CD8-positive, alpha-beta memory T cell (primary cell): ENCODE data around the gene ZNF606. TPM values are rescaled to one million over a fixed set of nuclear protein-coding genes. Genes with fewer than 3 reads are reported as not detected.

Source experiments
- CTCF ChIA-PET: fragments of 350-600 bp; sonication (Branson Sonifier 250); formaldehyde crosslinking; loops from one replicate; lab custom pipeline; 2021; ENCODE audit warnings: antibody characterized with exemption; lab: Charles Lee
- POLR2A ChIA-PET: fragments of 350-600 bp; sonication (Branson Sonifier 250); formaldehyde crosslinking; loops from one replicate; lab custom pipeline; 2021; ENCODE audit warnings: antibody characterized with exemption; lab: Charles Lee
- DNase-seq, 5 donors: peaks; one replicate each; pipeline versions ENCODE4 v3.0.0 to v3.0.0-alpha.2; 2020 to 2022; ENCODE audit warnings: mixed read lengths in 1 of 5
- H3K27ac ChIP-seq: one replicate; pipeline ENCODE4 v1.7.0; 2013; ENCODE audit warnings: low read depth, mild to moderate bottlenecking, low read length, moderate library complexity
- H3K27me3 ChIP-seq: 2 replicates; pipeline ENCODE4 v1.7.0; 2013; ENCODE audit warnings: low read length, mild to moderate bottlenecking; ENCODE audit not compliant: insufficient read depth, poor library complexity, severe bottlenecking
- H3K36me3 ChIP-seq: 2 replicates; pipeline ENCODE4 v1.7.0; 2013; ENCODE audit warnings: mild to moderate bottlenecking, low read length, moderate library complexity; ENCODE audit not compliant: insufficient read depth
- H3K4me1 ChIP-seq: 2 replicates; pipeline ENCODE4 v1.7.0; 2013; ENCODE audit warnings: mild to moderate bottlenecking, low read length, moderate library complexity; ENCODE audit not compliant: insufficient read depth
- H3K4me3 ChIP-seq: 2 replicates; pipeline ENCODE4 v1.7.0; 2013; ENCODE audit warnings: mild to moderate bottlenecking, low read length
- H3K9me3 ChIP-seq: 2 replicates; pipeline ENCODE4 v1.7.0; 2013; ENCODE audit warnings: mild to moderate bottlenecking, low read length
- H3K27ac Mint-ChIP-seq, 8 donors: one replicate each; pipeline ENCODE4 v1.8.0; 2020 to 2021; ENCODE audit warnings: mixed read lengths in 8 of 8, mild to moderate bottlenecking in 6 of 8, inconsistent platforms in 3 of 8, moderate library complexity in 3 of 8
- H3K27me3 Mint-ChIP-seq, 2 donors: one replicate each; pipeline ENCODE4 v1.8.0; 2020 to 2021; ENCODE audit warnings: mixed read lengths in 2 of 2, mild to moderate bottlenecking in 1 of 2, moderate library complexity in 1 of 2
- H3K36me3 Mint-ChIP-seq, 3 donors: one replicate each; pipeline ENCODE4 v1.8.0; 2020 to 2021; ENCODE audit warnings: mixed read lengths in 3 of 3, inconsistent platforms in 1 of 3, mild to moderate bottlenecking in 1 of 3
- H3K4me1 Mint-ChIP-seq, 3 donors: one replicate each; pipeline ENCODE4 v1.8.0; 2020 to 2021; ENCODE audit warnings: mixed read lengths in 3 of 3, inconsistent platforms in 1 of 3, mild to moderate bottlenecking in 1 of 3
- H3K4me3 Mint-ChIP-seq, 7 donors: one replicate each; pipeline ENCODE4 v1.8.0; 2020 to 2021; ENCODE audit warnings: mixed read lengths in 7 of 7, mild to moderate bottlenecking in 6 of 7, moderate library complexity in 4 of 7, inconsistent platforms in 2 of 7
- H3K9me3 Mint-ChIP-seq, 5 donors: one replicate each; pipeline ENCODE4 v1.8.0; 2020 to 2022; ENCODE audit warnings: mixed read lengths in 5 of 5, mild to moderate bottlenecking in 3 of 5, moderate library complexity in 2 of 5, inconsistent platforms in 1 of 5
- polyA plus RNA-seq: library from polyadenylated mRNA; unstranded; fragments of 300-500 nt; fragmentation: Illumina TruSeq; gene quantifications from one replicate; pipeline ENCODE4 v1.2.3, GENCODE V29; 2021
- total RNA-seq, 2 experiments: library from RNA; stranded (reverse); gene quantifications; one replicate each; pipeline ENCODE4 v1.2.3, GENCODE V29; 2021

ZNF606 gene
- total and polyA plus RNA-seq, 3 experiments from 2014 or later, result 3.9 to 8.7 (median 8.2) TPM

DNA sequence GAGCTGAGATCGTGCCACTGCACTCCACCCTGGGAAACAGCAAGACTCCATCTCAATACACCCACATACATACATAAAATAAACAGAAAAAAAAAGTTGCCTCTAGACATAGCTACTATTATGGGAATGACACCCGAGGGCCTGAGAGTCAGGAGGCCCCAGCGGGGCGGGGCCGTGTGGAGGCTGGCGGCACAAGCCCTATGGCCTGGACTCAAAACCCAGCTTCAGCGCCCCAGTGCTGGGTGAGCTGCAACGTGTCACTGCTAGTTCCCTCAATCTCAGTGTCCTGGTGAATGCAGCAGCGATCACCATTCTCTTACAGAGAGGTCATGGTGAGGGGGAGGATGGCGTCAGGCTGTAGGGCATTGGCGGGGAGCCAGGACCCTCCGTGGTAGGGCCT is 22.0 kb upstream of the ZNF606 start:
- CTCF ChIA-PET, result no interaction called here

DNA sequence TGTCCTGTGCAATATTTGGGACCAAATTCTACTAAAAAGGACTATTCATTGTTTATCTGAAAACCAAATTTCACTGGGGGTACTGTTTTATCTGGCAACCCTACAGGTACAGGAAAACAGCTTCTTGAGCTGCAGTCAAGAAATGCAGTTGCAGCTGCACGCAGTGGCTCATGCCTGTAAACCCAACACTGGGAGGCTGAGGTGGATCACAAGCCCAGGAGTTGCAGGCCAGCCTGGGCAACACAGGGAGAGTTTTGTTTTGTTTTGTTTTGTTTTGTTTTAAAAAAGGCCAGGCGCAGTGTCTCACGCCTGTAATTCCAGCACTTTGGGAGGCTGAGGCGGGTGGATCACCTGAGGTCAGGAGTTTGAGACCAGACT is 19.7 kb upstream of the ZNF606 start:
- Mint-ChIP-seq H3K4me3 (no peak overlapping the region), H3K9me3 (peaks cover 0 to 61% (median 15%) of the 10 kb centered on the region in 5 donors), H3K36me3 (peaks cover 0 to 16% (median 2%) of the 10 kb centered on the region in 3 donors), H3K4me1 (peaks cover 0 to 4% (median 0%) of the 10 kb centered on the region in 3 donors), H3K27ac (no peak overlapping the region), H3K27me3 (peaks cover 5 to 11% of the 10 kb centered on the region in 2 donors)
- ChIA-PET POLR2A (interaction anchor here (0.8 kb wide), 1 partner anchor 133 kb away, joined by 3 read pairs; no protein-coding TSS in a partner anchor), CTCF (interaction anchor here (0.7 kb wide), 1 partner anchor 36 kb away, joined by 3 read pairs; the partner anchor contains the start of gene ZNF135)
- DNase-seq, result no peak
- Histone ChIP-seq H3K4me1 (no peaks in the 10 kb centered on the region), H3K9me3 (peaks cover 4% of the 10 kb centered on the region), H3K4me3 (no peak overlapping the region), H3K36me3 (no peaks in the 10 kb centered on the region), H3K27me3 (no peaks in the 10 kb centered on the region), H3K27ac (no peak overlapping the region)

More for the DNA sequence above, 22.0 kb upstream of the ZNF606 start:
- no peak for DNase-seq
- H3K36me3 Mint-ChIP-seq, result peaks cover 0 to 20% (median 2%) of the 10 kb centered on the region in 3 donors
- Histone ChIP-seq H3K4me1 (no peaks in the 10 kb centered on the region), H3K9me3 (peaks cover 4% of the 10 kb centered on the region), H3K27me3 (no peaks in the 10 kb centered on the region), H3K27ac (no peak overlapping the region), H3K4me3 (no peak overlapping the region), H3K36me3 (no peaks in the 10 kb centered on the region)
- peaks cover 0 to 4% (median 0%) of the 10 kb centered on the region in 3 donors for H3K4me1 Mint-ChIP-seq
- POLR2A ChIA-PET, result no interaction called here
- no peak overlapping the region for H3K27ac Mint-ChIP-seq
- no peak overlapping the region for H3K4me3 Mint-ChIP-seq
- peaks cover 0 to 70% (median 19%) of the 10 kb centered on the region in 5 donors for H3K9me3 Mint-ChIP-seq
- H3K27me3 Mint-ChIP-seq, result peaks cover 4 to 11% of the 10 kb centered on the region in 2 donors

DNA sequence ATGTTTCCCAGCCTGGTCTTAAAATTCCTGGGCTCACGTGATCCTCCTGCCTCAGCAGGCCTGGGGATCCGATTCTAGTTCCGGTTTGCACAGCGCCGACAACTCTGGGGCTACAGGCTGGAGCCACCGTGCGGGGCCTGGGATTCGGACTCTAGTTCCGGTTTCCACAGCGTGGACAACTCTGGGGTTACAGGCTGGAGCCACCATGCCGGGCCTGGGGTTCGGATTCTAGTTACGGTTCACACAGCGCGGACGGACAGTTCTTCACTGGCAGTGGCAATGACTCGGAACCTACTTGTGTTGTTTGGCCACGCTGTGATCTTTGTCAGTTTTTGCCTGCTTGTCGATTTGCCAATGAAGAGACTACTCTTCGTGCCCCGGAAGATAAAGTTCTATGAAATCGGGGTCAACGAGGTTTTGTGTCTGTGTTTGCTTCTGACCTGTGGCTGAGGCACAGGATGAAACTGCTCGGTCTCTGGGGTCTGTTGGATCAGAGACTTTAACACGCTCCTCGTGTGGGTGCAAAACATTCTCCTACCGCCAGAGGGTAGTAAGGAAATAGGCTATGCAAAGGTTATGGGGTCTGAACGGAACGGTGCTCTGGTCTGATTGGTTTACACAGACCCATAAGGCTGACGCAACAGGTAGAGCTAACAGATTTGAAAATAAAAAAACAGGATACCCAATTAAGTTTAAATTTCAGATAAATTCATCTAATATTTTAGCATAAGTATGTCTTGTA is 19.1 kb upstream of the ZNF606 start:
- Histone ChIP-seq H3K27me3 (no peaks in the 10 kb centered on the region), H3K9me3 (peaks cover 4% of the 10 kb centered on the region), H3K4me3 (no peak overlapping the region), H3K27ac (no peak overlapping the region), H3K36me3 (no peaks in the 10 kb centered on the region), H3K4me1 (no peaks in the 10 kb centered on the region)
- no peak overlapping the region for H3K4me3 Mint-ChIP-seq
- POLR2A ChIA-PET, result interaction anchor here (0.8 kb wide), 1 partner anchor 133 kb away, joined by 3 read pairs; no protein-coding TSS in a partner anchor
- peaks cover 10% of the 10 kb centered on the region in 2 donors for H3K27me3 Mint-ChIP-seq
- H3K27ac Mint-ChIP-seq, result peak overlapping the region in 1 of 8 donors; percentile 55
- peaks cover 0 to 58% (median 16%) of the 10 kb centered on the region in 5 donors for H3K9me3 Mint-ChIP-seq
- H3K36me3 Mint-ChIP-seq, result peaks cover 0 to 16% (median 2%) of the 10 kb centered on the region in 3 donors
- peaks cover 0 to 4% (median 0%) of the 10 kb centered on the region in 3 donors for H3K4me1 Mint-ChIP-seq
- CTCF ChIA-PET, result interaction anchor here (0.7 kb wide), 1 partner anchor 37 kb away, joined by 3 read pairs; the partner anchor contains the start of gene ZNF135
- peak in 3 of 5 donors; percentile 39 to 74 (median 49) for DNase-seq

DNA sequence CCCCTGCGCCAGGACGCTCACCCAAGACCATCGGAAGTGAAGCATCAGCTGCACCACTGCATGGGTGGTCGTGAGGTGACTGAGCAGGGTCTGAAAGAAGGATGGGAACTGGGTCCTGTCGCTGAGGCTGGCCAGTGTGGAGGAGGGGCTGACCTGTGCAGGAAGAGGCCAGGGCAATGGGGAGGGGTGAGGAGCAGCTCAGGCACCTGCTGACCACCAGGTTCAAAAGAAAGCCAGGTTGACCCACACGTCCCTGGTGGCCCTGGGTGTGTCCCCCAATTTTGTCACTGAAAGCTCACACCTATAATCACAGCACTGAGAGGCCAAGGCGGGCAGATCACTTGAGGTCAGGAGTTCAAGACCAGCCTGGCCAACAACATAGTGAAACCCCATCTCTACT is 17.5 kb upstream of the ZNF606 start:
- H3K36me3 ChIP-seq, result no peaks in the 10 kb centered on the region
- peaks cover 0 to 4% (median 0%) of the 10 kb centered on the region in 3 donors for H3K4me1 Mint-ChIP-seq
- H3K27ac Mint-ChIP-seq, result no peak overlapping the region
- peaks cover 4% of the 10 kb centered on the region for H3K9me3 ChIP-seq
- H3K27me3 ChIP-seq, result no peaks in the 10 kb centered on the region
- H3K36me3 Mint-ChIP-seq, result peaks cover 0 to 16% (median 2%) of the 10 kb centered on the region in 3 donors
- no peak overlapping the region for H3K4me3 Mint-ChIP-seq
- ChIA-PET POLR2A (no interaction called here), CTCF (interaction anchor here (1.2 kb wide), 1 partner anchor 136 kb away, joined by 3 read pairs; no protein-coding TSS in a partner anchor)
- no peak for DNase-seq
- peaks cover 0 to 55% (median 23%) of the 10 kb centered on the region in 5 donors for H3K9me3 Mint-ChIP-seq
- H3K27ac ChIP-seq, result no peak overlapping the region
- H3K4me3 ChIP-seq, result no peak overlapping the region
- H3K4me1 ChIP-seq, result no peaks in the 10 kb centered on the region
- H3K27me3 Mint-ChIP-seq, result peaks cover 9 to 18% of the 10 kb centered on the region in 2 donors

DNA sequence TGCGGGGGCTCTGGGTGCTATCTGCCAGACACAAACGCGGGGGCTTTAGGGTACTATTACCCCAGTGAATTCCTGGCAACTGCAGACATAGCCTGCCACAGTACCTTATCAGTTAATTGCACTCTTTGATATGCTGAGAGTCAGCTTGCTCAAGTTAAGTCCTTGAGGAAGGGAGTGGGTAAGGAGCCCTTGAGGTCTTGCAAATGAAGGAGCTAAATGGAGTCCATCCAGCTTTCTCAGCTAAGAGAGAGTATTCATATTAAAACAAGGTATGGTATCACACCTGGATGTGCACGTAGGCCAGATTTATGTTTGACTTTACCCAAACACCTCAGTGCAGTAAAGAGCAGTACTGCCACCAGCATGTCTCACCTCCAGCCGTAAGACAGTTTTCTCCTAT is 11.5 kb upstream of the ZNF606 start:
- no peak for DNase-seq
- H3K27me3 ChIP-seq, result no peaks in the 10 kb centered on the region
- no peaks in the 10 kb centered on the region for H3K36me3 ChIP-seq
- Mint-ChIP-seq H3K36me3 (peaks cover 0 to 15% (median 7%) of the 10 kb centered on the region in 3 donors), H3K27ac (no peak overlapping the region), H3K4me3 (no peak overlapping the region), H3K9me3 (peaks cover 0 to 65% (median 56%) of the 10 kb centered on the region in 5 donors), H3K27me3 (peaks cover 8 to 31% of the 10 kb centered on the region in 2 donors), H3K4me1 (peaks cover 0 to 11% (median 0%) of the 10 kb centered on the region in 3 donors)
- H3K4me1 ChIP-seq, result no peaks in the 10 kb centered on the region
- CTCF ChIA-PET, result no interaction called here
- no peak overlapping the region for H3K27ac ChIP-seq
- POLR2A ChIA-PET, result no interaction called here
- H3K4me3 ChIP-seq, result no peak overlapping the region
- peaks cover 21% of the 10 kb centered on the region for H3K9me3 ChIP-seq

DNA sequence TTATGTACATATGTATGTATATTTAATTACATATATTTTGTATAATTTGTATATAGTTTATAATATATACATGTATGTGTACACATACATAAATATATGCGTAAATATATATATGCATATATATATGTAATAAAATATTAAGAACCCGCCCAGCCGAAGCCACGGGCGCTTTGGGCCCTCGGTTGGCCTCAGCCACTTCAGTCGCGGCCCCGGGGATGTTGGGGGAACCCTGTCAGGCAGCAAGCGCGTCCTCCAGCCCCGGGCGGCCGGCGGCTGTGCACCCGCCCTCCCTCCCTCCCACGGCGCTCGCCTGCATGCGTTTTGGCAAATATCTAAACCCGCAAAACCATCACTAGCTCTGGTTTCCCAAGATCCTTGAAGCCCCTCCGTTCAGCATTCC is 7.9 kb upstream of the ZNF606 start:
- peaks cover 8 to 33% (median 24%) of the 10 kb centered on the region in 3 donors for H3K36me3 Mint-ChIP-seq
- no peaks in the 10 kb centered on the region for H3K27me3 ChIP-seq
- no peaks in the 10 kb centered on the region for H3K4me1 ChIP-seq
- peaks cover 47% of the 10 kb centered on the region for H3K9me3 ChIP-seq
- ChIA-PET CTCF (no interaction called here), POLR2A (interaction anchor here (0.6 kb wide), 1 partner anchor 241 kb away, joined by 3 read pairs; the partner anchor contains the start of gene ZNF586)
- peak overlapping the region in 2 of 7 donors; percentile 52 to 54 for H3K4me3 Mint-ChIP-seq
- peaks cover 0 to 15% (median 0%) of the 10 kb centered on the region in 3 donors for H3K4me1 Mint-ChIP-seq
- H3K4me3 ChIP-seq, result no peak overlapping the region
- no peak overlapping the region for H3K27ac ChIP-seq
- H3K27ac Mint-ChIP-seq, result no peak overlapping the region
- peaks cover 10 to 86% (median 75%) of the 10 kb centered on the region in 5 donors for H3K9me3 Mint-ChIP-seq
- no peaks in the 10 kb centered on the region for H3K36me3 ChIP-seq
- DNase-seq, result no peak
- H3K27me3 Mint-ChIP-seq, result peaks cover 2 to 13% of the 10 kb centered on the region in 2 donors

DNA sequence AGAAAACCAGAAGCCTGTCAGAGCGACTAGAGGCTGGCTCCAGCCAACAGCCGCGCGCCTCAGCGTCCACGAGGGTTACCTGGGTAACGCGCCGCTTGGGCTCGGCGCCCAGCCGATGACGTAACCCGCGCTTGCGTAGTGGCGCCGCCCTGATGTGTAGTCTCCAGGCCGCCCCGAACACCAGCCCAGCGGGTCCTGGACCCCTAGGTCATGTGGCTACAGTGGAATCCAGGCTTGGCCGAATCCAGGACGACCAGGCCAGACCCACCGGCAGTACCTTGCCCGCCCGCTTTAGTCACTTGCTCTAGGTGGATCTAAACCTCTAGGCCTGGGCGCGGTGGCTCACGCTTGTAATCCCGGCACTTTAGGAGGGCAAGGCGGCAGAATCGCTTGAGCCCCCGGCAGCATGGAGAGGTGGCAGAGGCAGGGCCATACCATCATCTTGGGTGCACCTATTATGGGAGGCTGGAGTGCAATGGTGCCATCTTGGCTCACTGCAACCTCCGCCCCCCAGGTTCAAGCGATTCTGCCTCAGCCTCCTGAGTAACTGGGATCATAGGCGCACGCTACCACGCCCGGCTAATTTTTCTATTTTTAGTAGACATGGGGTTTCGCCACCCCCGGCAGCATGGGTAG is 7.2 kb upstream of the ZNF606 start:
- peaks cover 16 to 86% (median 77%) of the 10 kb centered on the region in 5 donors for H3K9me3 Mint-ChIP-seq
- peak overlapping the region in 4 of 8 donors; percentile 54 to 87 (median 71) for H3K27ac Mint-ChIP-seq
- POLR2A ChIA-PET, result no interaction called here

More for the DNA sequence above, 7.2 kb upstream of the ZNF606 start:
- Mint-ChIP-seq H3K4me1 (peaks cover under 1 to 16% (median under 1%) of the 10 kb centered on the region in 3 donors), H3K36me3 (peaks cover 11 to 41% (median 32%) of the 10 kb centered on the region in 3 donors), H3K27me3 (peaks cover 2 to 10% of the 10 kb centered on the region in 2 donors), H3K4me3 (peak overlapping the region in 5 of 7 donors; percentile 64 to 85 (median 70))
- no peak overlapping the region for H3K27ac ChIP-seq
- no peaks in the 10 kb centered on the region for H3K27me3 ChIP-seq
- CTCF ChIA-PET, result no interaction called here
- peak; percentile 6 to 89 (median 54) for DNase-seq
- H3K9me3 ChIP-seq, result peaks cover 54% of the 10 kb centered on the region
- no peak overlapping the region for H3K4me3 ChIP-seq
- H3K36me3 ChIP-seq, result no peaks in the 10 kb centered on the region
- no peaks in the 10 kb centered on the region for H3K4me1 ChIP-seq
